Activated T-cell treated with anti-CD3 and anti-CD28 coated beads, Interleukin-2, amount 50 U/mL, for 48 hours (primary cell): ENCODE data around the gene THBS1.

Experiments
- DNase-seq, 2 experiments: peaks; one replicate each; pipeline ENCODE4 v3.0.0-alpha.2; 2020

Gene THBS1

DNA sequence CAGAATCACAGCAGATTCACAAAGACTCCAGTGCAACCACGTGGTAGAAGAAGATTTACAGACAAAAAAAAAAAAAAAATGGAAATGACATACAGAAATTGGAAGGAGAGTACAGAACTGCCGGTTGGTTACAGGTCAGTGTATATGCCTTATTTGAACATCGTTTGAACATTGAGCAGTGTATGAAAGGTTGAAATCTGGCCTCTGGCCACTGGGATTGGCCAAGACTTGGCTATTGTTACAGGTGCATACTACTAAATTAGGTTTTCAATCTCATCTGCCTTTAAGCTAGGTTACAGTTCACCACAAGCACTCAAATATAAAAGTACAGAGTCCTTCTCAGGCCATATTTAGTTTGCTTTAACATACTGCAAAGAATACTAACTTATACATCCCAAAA, 59.8 kb downstream of the THBS1 start:
- DNase-seq: no peak

DNA sequence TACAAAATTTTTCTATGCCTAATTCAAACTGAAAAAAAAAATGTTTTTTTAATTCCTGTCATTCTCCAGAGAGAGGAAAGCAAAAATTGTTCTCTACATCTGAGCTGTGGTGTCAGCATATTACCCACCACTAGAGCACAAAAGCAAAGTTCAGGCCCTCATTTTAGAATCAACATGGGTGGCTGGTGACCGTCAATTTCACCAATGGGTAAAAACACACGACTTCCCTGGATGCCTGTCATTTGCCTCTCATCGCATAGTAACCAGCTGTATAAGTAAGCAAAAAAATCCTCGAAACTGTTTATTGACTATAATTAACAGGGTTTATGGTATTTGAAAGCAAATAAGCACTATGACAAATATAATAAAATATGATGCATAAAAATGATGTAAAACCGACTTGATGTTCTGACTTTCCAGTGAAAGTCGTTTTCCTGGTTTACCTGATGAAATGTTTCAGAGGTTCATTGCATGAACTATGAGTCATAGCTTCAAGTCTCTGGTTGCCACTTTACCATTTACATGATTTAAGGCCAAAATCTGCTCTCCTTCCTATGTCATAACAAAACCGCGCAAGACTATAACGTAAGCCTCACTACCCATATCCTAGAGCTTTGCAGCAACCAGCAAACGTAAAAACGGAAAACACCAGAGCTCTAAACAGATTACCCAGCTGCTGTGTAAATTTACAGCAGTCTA, 60.5 kb downstream of the THBS1 start:
- no peak for DNase-seq

DNA sequence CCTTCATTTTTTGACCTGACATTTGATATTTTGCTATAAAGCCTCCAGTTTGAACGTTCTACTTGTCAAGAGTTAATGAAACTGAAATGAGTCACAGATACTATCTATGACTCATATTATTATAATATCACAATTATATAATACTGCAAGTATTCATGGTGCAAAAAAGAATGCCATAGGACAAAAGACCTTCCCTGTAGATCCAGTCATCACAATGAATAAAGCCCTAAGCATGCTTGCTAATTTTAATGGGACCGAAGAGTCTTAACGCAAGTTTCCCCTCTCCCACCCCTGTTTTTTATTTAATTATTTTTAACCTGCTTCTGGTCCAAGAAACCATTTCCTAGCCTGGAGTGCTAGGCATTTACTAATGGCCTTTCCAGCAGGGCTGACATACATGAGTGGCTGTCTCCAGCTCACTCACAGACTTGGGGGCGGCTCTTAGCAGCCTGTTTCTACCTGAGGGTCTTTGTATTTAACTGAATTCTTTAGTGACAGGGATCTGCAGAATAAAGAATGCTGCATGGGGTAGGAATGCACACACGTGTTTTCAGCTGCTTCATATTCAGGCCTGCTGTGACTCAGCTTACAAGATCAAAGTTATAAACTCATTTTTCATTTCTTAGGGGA, 61.2 kb downstream of the THBS1 start:
- no peak for DNase-seq

- DNase-seq: no peak
These were observed 62.8 kb downstream of the THBS1 start for GRCh38 chr15:39643727-39644126.

DNA sequence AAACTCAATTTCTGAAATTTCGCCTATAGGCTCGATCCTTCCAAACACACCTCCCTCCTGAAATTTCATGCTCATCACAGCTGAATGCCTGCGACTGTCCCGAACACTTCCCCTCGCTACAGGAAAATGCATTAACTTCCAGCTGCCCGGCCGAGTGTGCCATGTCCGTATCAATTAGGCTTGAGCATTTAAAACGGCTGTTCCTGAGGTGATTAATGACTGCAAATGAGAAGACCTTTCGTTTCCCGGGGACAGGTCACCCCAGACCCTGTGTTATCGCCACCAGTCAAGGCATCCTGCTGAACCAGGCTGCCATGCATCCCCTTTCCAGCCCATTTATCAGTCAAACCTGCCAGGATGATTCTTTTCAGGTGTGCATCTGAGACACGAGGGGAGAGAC, 63.3 kb downstream of the THBS1 start:
- DNase-seq: no peak

- DNase-seq: no peak
These were observed 64.5 kb downstream of the THBS1 start for GRCh38 chr15:39645138-39645975.

DNA sequence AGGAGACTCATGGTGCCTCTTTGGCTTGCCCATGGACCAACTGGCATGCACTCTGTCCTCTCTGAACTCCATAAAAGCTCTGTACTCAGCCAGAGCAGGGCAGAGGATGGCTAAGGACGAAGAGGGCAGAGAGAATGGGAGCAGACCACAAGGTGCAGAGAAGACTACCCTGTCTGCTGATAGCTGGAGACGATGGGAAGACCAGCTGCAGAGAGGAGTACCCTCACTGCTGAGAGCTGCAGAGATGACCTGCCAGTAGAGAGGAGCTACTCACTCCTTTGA, 65.0 kb downstream of the THBS1 start:
- no peak for DNase-seq

- no peak for DNase-seq
These were observed 65.5 kb downstream of the THBS1 start for GRCh38 chr15:39646425-39646824.
